GM19324 (cell line): ENCODE results near the gene CD276.
"Not testable (repeated sequence)": the region's sequence is repeated elsewhere in the genome, so short reads cannot be mapped to it uniquely, and the experiment has no call there.

Experiments used
- ATAC-seq: cut with Tn5 transposase; IDR thresholded peaks from one replicate; pipeline ENCODE4 v1.9.1; 2021; ENCODE audit warnings: mild to moderate bottlenecking, moderate library complexity; ENCODE audit not compliant: unreplicated experiment, low FRiP score

The CD276 gene

GRCh38 chr15:73683257-73683776 lies 866 bp upstream of the CD276 start:
- no peak for ATAC-seq

- no peak for ATAC-seq
Measured at GRCh38 chr15:73684581-73685455, 635 bp downstream of the CD276 start.

GRCh38 chr15:73685981-73686380 lies 1.8 kb downstream of the CD276 start:
- no peak for ATAC-seq

- ATAC-seq = no peak
Measured at GRCh38 chr15:73686781-73687256, 2.6 kb downstream of the CD276 start.

- ATAC-seq = no peak
Measured at GRCh38 chr15:73687351-73687750, 3.2 kb downstream of the CD276 start.

GRCh38 chr15:73688455-73688854 lies 4.3 kb downstream of the CD276 start:
- no peak for ATAC-seq

GRCh38 chr15:73691396-73691795 lies 7.2 kb downstream of the CD276 start:
- no peak for ATAC-seq

GRCh38 chr15:73694419-73694818 lies 10.2 kb downstream of the CD276 start:
- ATAC-seq = no peak

GRCh38 chr15:73695773-73696640 lies 11.8 kb downstream of the CD276 start:
- no peak for ATAC-seq

GRCh38 chr15:73696641-73697001 lies 12.4 kb downstream of the CD276 start:
- no peak for ATAC-seq

GRCh38 chr15:73697033-73697467 lies 12.9 kb downstream of the CD276 start:
- ATAC-seq = no peak

GRCh38 chr15:73699249-73700040 lies 15.3 kb downstream of the CD276 start:
- no peak for ATAC-seq

- ATAC-seq = no peak
Measured at GRCh38 chr15:73700041-73700842, 16.1 kb downstream of the CD276 start.

GRCh38 chr15:73702311-73703239 lies 18.4 kb downstream of the CD276 start:
- ATAC-seq = not testable (repeated sequence)

GRCh38 chr15:73703601-73704000 lies 19.4 kb downstream of the CD276 start:
- ATAC-seq = not testable (repeated sequence)

- not testable (repeated sequence) for ATAC-seq
Measured at GRCh38 chr15:73704142-73704868, 20.1 kb downstream of the CD276 start.

GRCh38 chr15:73704869-73705645 lies 20.9 kb downstream of the CD276 start:
- no peak for ATAC-seq
